ENCODE results near the gene DLEC1.

Gene DLEC1

GRCh38 chr3:38108649-38109579 is 69.9 kb downstream of the DLEC1 start:
- DNase-seq (ENCODE audit: low read depth in 2 of 2): no peak

GRCh38 chr3:38109580-38110313 is 70.7 kb downstream of the DLEC1 start:
- DNase-seq (ENCODE audit: low read depth in 2 of 2): no peak

GRCh38 chr3:38110314-38111050 is 71.5 kb downstream of the DLEC1 start:
- DNase-seq (ENCODE audit: low read depth in 2 of 2): no peak

GRCh38 chr3:38111201-38111600 is 72.2 kb downstream of the DLEC1 start:
- no peak for DNase-seq (ENCODE audit: low read depth in 2 of 2)

GRCh38 chr3:38111696-38112377 is 72.8 kb downstream of the DLEC1 start:
- DNase-seq (ENCODE audit: low read depth in 2 of 2): no peak

- no peak for DNase-seq (ENCODE audit: low read depth in 2 of 2)
These were observed 73.4 kb downstream of the DLEC1 start for GRCh38 chr3:38112378-38112761.

- no peak for DNase-seq (ENCODE audit: low read depth in 2 of 2)
These were observed 75.3 kb downstream of the DLEC1 start for GRCh38 chr3:38114052-38114874.

GRCh38 chr3:38114875-38115644 is 76.1 kb downstream of the DLEC1 start:
- no peak for DNase-seq (ENCODE audit: low read depth in 2 of 2)

GRCh38 chr3:38115645-38116427 is 76.8 kb downstream of the DLEC1 start:
- DNase-seq (ENCODE audit: low read depth in 2 of 2): no peak

- DNase-seq (ENCODE audit: low read depth in 2 of 2): no peak
These were observed 77.6 kb downstream of the DLEC1 start for GRCh38 chr3:38116471-38117162.

GRCh38 chr3:38117163-38117716 is 78.2 kb downstream of the DLEC1 start:
- DNase-seq (ENCODE audit: low read depth in 2 of 2): no peak

- peak; percentile 28 to 61 for DNase-seq (ENCODE audit: low read depth in 2 of 2)
These were observed 78.9 kb downstream of the DLEC1 start for GRCh38 chr3:38117748-38118420.

- DNase-seq (ENCODE audit: low read depth in 2 of 2): no peak
These were observed 79.6 kb downstream of the DLEC1 start for GRCh38 chr3:38118421-38119247.

- no peak for DNase-seq (ENCODE audit: low read depth in 2 of 2)
These were observed 80.2 kb downstream of the DLEC1 start for GRCh38 chr3:38119248-38119544.

- no peak for DNase-seq (ENCODE audit: low read depth in 2 of 2)
These were observed 81.0 kb downstream of the DLEC1 start for GRCh38 chr3:38119821-38120692.
